Bronchial epithelial cell (primary cell): Measurements from ENCODE around the gene PRUNE1. TPM values are rescaled to one million over a fixed set of nuclear protein-coding genes. Genes with fewer than 3 reads are reported as not detected.

ENCODE experiments used
- DNase-seq: peaks from one replicate; pipeline ENCODE4 v3.0.0-alpha.2; 2010; ENCODE audit warnings: low read depth
- FAIRE-seq: peaks from 2 replicates; lab custom pipeline; 2011; peaks lifted over from hg19 to GRCh38; lab: Jason Lieb, UNC
- H3K27me3 ChIP-seq: 2 replicates; pipeline ENCODE4 v1.5.1; 2011; ENCODE audit warnings: low read length; ENCODE audit not compliant: control insufficient read depth, insufficient read depth
- H3K36me3 ChIP-seq: 2 replicates; pipeline ENCODE4 v1.5.1; 2011; ENCODE audit warnings: low read length; ENCODE audit not compliant: control insufficient read depth, insufficient read depth
- H3K4me3 ChIP-seq: 2 replicates; pipeline ENCODE4 v1.5.1; 2011; ENCODE audit warnings: mild to moderate bottlenecking, low read depth, low read length, control low read depth
- total RNA-seq: library from RNA; depleted of rRNA; stranded (reverse); fragments of >200 nt; gene quantifications from 2 replicates; pipeline ENCODE4 v1.2.1, GENCODE V29; 2014
- TF ChIP-seq, protein P1 (sequence below): IDR thresholded peaks from 2 replicates; pipeline ENCODE4 v1.5.1; 2011; ENCODE audit warnings: mild to moderate bottlenecking, moderate library complexity, low read length, control low read depth, inconsistent platforms; ENCODE audit not compliant: insufficient read depth, severe bottlenecking

PRUNE1 gene
- total RNA-seq, 1 donor from 2014 or later = 6.6 TPM

GRCh38 chr1:150997126-150997872, 10.9 kb upstream of the PRUNE1 start:
- no peak overlapping the region for H3K4me3 ChIP-seq
- no peak for DNase-seq
- peaks cover 5% of the 10 kb centered on the region for H3K36me3 ChIP-seq
- TF ChIP-seq, protein P1, sequence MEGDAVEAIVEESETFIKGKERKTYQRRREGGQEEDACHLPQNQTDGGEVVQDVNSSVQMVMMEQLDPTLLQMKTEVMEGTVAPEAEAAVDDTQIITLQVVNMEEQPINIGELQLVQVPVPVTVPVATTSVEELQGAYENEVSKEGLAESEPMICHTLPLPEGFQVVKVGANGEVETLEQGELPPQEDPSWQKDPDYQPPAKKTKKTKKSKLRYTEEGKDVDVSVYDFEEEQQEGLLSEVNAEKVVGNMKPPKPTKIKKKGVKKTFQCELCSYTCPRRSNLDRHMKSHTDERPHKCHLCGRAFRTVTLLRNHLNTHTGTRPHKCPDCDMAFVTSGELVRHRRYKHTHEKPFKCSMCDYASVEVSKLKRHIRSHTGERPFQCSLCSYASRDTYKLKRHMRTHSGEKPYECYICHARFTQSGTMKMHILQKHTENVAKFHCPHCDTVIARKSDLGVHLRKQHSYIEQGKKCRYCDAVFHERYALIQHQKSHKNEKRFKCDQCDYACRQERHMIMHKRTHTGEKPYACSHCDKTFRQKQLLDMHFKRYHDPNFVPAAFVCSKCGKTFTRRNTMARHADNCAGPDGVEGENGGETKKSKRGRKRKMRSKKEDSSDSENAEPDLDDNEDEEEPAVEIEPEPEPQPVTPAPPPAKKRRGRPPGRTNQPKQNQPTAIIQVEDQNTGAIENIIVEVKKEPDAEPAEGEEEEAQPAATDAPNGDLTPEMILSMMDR = no peak
- no peaks in the 10 kb centered on the region for H3K27me3 ChIP-seq
- FAIRE-seq = no peak

DNA sequence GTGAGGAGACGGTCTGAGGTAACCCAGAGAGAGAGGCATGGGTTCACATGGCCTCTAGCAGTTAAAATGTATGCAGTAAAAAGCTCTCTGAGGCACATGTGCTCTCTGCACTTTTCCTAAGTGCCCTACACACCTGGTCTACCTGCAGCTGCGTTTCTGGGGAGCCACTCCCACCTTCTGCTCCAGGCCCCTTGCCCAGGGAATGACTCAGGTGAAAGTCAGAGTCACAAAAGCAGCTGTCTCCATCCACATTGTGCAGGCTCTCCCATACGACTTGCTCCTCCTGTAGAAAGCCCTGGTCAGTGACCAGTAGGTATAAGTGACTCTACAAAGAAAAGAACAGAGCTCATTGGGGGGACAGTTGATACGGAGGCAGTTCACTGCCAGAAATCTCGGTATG, 10.3 kb upstream of the PRUNE1 start:
- Histone ChIP-seq H3K4me3 (no peak overlapping the region), H3K27me3 (no peaks in the 10 kb centered on the region), H3K36me3 (peaks cover 5% of the 10 kb centered on the region)
- TF ChIP-seq, protein P1 = no peak
- DNase-seq = peak; percentile 38
- FAIRE-seq = no peak

DNA sequence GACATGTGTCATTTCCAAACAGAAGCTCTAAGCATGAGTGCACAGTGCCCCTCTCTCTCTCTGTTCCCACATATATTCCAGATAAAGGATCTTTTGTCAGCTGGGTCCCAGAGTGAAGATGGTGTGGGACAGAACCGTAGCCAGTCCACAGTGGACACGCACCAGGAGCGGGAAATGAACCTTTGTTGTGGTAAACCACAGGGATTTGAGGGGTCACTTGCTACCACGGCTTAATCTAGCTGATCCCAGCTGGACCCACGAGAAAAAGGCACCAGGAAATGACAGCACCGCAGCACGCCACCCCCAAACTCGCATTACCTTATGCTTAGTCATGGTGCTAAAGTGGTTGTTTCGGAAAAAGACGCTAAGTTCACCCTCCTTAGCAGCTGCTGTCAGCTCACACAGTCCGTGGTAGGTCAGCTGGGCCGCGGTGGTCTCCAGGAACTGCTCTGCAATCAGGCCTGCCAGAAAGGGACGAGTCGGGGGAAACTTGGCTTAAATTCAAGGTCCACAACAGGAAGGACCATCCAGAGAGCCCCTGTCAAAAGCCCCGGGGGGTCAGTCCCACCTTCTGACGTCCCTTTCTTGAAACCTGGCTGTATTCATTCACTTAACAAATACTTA, 9.1 kb upstream of the PRUNE1 start:
- TF ChIP-seq, protein P1 = no peak
- no peak for FAIRE-seq
- Histone ChIP-seq H3K27me3 (no peaks in the 10 kb centered on the region), H3K4me3 (no peak overlapping the region), H3K36me3 (peaks cover 5% of the 10 kb centered on the region)
- DNase-seq = no peak

GRCh38 chr1:150999926-151000325, 8.3 kb upstream of the PRUNE1 start:
- H3K36me3 ChIP-seq = peaks cover 5% of the 10 kb centered on the region
- no peaks in the 10 kb centered on the region for H3K27me3 ChIP-seq
- FAIRE-seq (no peak), DNase-seq (no peak)
- no peak overlapping the region for H3K4me3 ChIP-seq
- TF ChIP-seq, protein P1 = no peak

DNA sequence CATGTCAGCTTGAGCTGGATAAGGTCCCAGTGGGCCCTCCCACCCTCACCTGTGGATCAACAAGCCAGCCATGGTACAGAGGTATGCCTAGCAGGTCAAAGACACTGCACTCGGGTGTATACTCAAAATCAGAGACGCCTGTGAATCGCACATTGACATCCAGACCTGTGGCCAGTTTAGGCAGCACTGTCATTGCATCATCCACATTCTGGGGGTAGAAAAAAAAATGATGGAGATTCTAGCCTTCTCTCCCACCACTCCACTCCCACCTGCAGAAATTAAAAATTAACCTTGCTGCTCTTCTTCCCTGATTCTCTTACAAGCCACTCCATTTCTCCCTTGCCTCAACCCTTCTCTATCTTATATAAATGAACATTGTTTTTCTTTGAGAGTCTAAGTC, 7.8 kb upstream of the PRUNE1 start:
- H3K27me3 ChIP-seq = no peaks in the 10 kb centered on the region
- H3K36me3 ChIP-seq = peaks cover 5% of the 10 kb centered on the region
- no peak for DNase-seq
- TF ChIP-seq, protein P1 = no peak
- H3K4me3 ChIP-seq = no peak overlapping the region
- FAIRE-seq = no peak
